Loucy (cell line): Measurements from ENCODE around the gene NRF1.

Experiments
- CTCF ChIP-seq: fragments of 200-600 bp; sonication (generic); conservative IDR thresholded peaks from 2 replicates; pipeline ENCODE4 v1.5.1; 2014; ENCODE audit warnings: mild to moderate bottlenecking, antibody characterized with exemption, low read length
- EZH2phosphoT487 ChIP-seq: fragments of 200-600 bp; IDR thresholded peaks from 2 replicates; pipeline ENCODE4 v1.6.1; 2018; ENCODE audit warnings: antibody characterized with exemption, mild to moderate bottlenecking, moderate library complexity, borderline replicate concordance

- TF ChIP-seq CTCF (no peak), EZH2phosphoT487 (no peak)
Observed at GRCh38 chr7:129652914-129653313, 41.4 kb downstream of the NRF1 start.
